K562 (cell line): ENCODE data around the gene OMP. TPM values are rescaled to one million over a fixed set of nuclear protein-coding genes. Genes with fewer than 3 reads are reported as not detected.

Experiments
- ATAC-seq: fragments of 200-7000 bp; cut with Tn5 transposase; 3 replicates; pipeline ENCODE4 v1.9.1; 2020; ENCODE audit warnings: moderate library complexity
- BruUV-seq: library from RNA; stranded (reverse); fragments of 400-500 nt; replicated peaks from 2 replicates; lab custom pipeline; 2021; lab: Mats Ljungman, UMichigan
- CTCF ChIA-PET: fragments of 300-600 bp; formaldehyde crosslinking; extraction: SDS; loops from one replicate; lab custom pipeline; 2021; ENCODE audit warnings: low intra/inter-chr PET ratio; lab: Yijun Ruan, JAX
- POLR2A ChIA-PET: fragments of 300-600, 350-650 bp; sonication (Branson Sonifier 250); formaldehyde crosslinking; extraction: SDS; loops from one replicate; lab custom pipeline; 2021; ENCODE audit warnings: antibody characterized with exemption, inconsistent platforms; lab: Yijun Ruan, JAX
- DNase-seq, 4 experiments: peaks; one replicate each; pipeline versions ENCODE4 v3.0.0 to v3.0.0-alpha.2; 2011 to 2018; ENCODE audit warnings: low spot score in 3 of 4, mixed read lengths in 3 of 4; ENCODE audit errors: extremely low read depth in 1 of 4
- FAIRE-seq: peaks from 2 replicates; lab custom pipeline; 2011; peaks lifted over from hg19 to GRCh38; lab: Jason Lieb, UNC
- H2AFZ ChIP-seq: 2 replicates; pipeline ENCODE4 v1.6.0; 2011; ENCODE audit warnings: low read depth, low read length, control low read depth, inconsistent platforms
- H3K27ac ChIP-seq: fragments of 200-600 bp; 3 replicates; pipeline ENCODE4 v1.8.0; 2011; ENCODE audit warnings: low read depth, mild to moderate bottlenecking, control low read depth, inconsistent platforms, low read length, moderate library complexity, mixed read lengths; ENCODE audit errors: extremely low read depth
- H3K27me3 ChIP-seq, 2 experiments: fragments of 300-600 bp in 1 of 2; 2 replicates in 1 of 2; 3 replicates in 1 of 2; pipeline versions ENCODE4 v1.6.0 to v1.8.0; 2011; ENCODE audit warnings: inconsistent platforms in 2 of 2, low read length in 2 of 2, mild to moderate bottlenecking in 1 of 2, mixed read lengths in 1 of 2, moderate library complexity in 1 of 2; ENCODE audit not compliant: control insufficient read depth in 2 of 2, insufficient read depth in 2 of 2
- H3K36me3 ChIP-seq: fragments of 300-600 bp; 3 replicates; pipeline ENCODE4 v1.8.0; 2011; ENCODE audit warnings: mild to moderate bottlenecking, low read length, inconsistent platforms; ENCODE audit not compliant: control insufficient read depth, insufficient read depth
- H3K4me1 ChIP-seq, 2 experiments: fragments of 200-600 bp in 1 of 2; replicated peaks in 1 of 2; 2 replicates in 1 of 2; 3 replicates in 1 of 2; pipeline versions ENCODE4 v1.5.1 to v1.8.0; 2011; ENCODE audit warnings: inconsistent platforms in 2 of 2, low read length in 2 of 2, mild to moderate bottlenecking in 1 of 2, mixed read lengths in 1 of 2, moderate library complexity in 1 of 2; ENCODE audit not compliant: control insufficient read depth in 2 of 2, insufficient read depth in 2 of 2
- H3K4me2 ChIP-seq: 2 replicates; pipeline ENCODE4 v1.6.1; 2011; ENCODE audit warnings: low read length, control low read depth, inconsistent platforms, mixed read lengths; ENCODE audit not compliant: insufficient read depth
- H3K4me3 ChIP-seq: fragments of 200-600 bp; sonication (generic), shearing (Covaris generic); 2 replicates; pipeline ENCODE4 v1.5.1; 2016; ENCODE audit warnings: control low read depth, inconsistent platforms
- H3K79me2 ChIP-seq: fragments of 200-600 bp; 3 replicates; pipeline ENCODE4 v1.8.0; 2011; ENCODE audit warnings: low read length, inconsistent platforms; ENCODE audit not compliant: control insufficient read depth, insufficient read depth
- H3K9ac ChIP-seq, 2 experiments: 2 replicates each; pipeline versions ENCODE4 v1.6.0 to v1.6.1; 2011; ENCODE audit warnings: low read depth in 2 of 2, low read length in 2 of 2, control low read depth in 1 of 2, inconsistent platforms in 1 of 2, mild to moderate bottlenecking in 1 of 2, mixed read lengths in 1 of 2; ENCODE audit not compliant: insufficient read depth in 1 of 2
- H3K9me1 ChIP-seq: one replicate; pipeline ENCODE4 v1.6.0; 2011; ENCODE audit warnings: inconsistent platforms, mild to moderate bottlenecking, low read length, moderate library complexity; ENCODE audit not compliant: control insufficient read depth, insufficient read depth
- H3K9me3 ChIP-seq: replicated peaks from 2 replicates; pipeline ENCODE4 v1.5.1; 2011; ENCODE audit warnings: low read depth, low read length, inconsistent platforms; ENCODE audit not compliant: control insufficient read depth, insufficient read depth
- H4K20me1 ChIP-seq: replicated peaks from 2 replicates; pipeline ENCODE4 v1.6.1; 2011; ENCODE audit warnings: low read length, inconsistent platforms, mixed read lengths; ENCODE audit not compliant: control insufficient read depth, insufficient read depth
- CGGBP1 ChIP-seq: fragments of 250-450 bp; sonication (Bioruptor Pico); IDR thresholded peaks from 2 replicates; pipeline ENCODE4 v1.9.0; 2021; ENCODE audit warnings: mild to moderate bottlenecking
- CHCHD3 ChIP-seq: fragments of 250-450 bp; sonication (Bioruptor Pico); IDR thresholded peaks from 2 replicates; pipeline ENCODE4 v2.1.2; 2022; ENCODE audit warnings: mild to moderate bottlenecking
- CTBP1 ChIP-seq: fragments of 450-650 bp; IDR thresholded peaks from 2 replicates; pipeline ENCODE4 v1.6.1; 2016; ENCODE audit warnings: borderline replicate concordance
- DPF2 ChIP-seq: fragments of 450-650 bp; IDR thresholded peaks from 2 replicates; pipeline ENCODE4 v1.6.1; 2016
- ETV5 ChIP-seq: sonication (generic); formaldehyde crosslinking; IDR thresholded peaks from 2 replicates; pipeline ENCODE4 v1.4.0; 2020; ENCODE audit warnings: low read depth, mild to moderate bottlenecking, missing genetic modification reagents
- FOXJ2 ChIP-seq: fragments of 200-800 bp; sonication (Bioruptor generic); IDR thresholded peaks from 2 replicates; pipeline ENCODE4 v1.6.1; 2016; ENCODE audit warnings: missing genetic modification characterization, missing compliant biosample characterization
- IRF9 ChIP-seq: fragments of 450-650 bp; IDR thresholded peaks from 2 replicates; pipeline ENCODE4 v1.6.1; 2016; ENCODE audit warnings: missing biosample characterization, missing genetic modification characterization
- PREB ChIP-seq: sonication (generic); formaldehyde crosslinking; IDR thresholded peaks from 2 replicates; pipeline ENCODE4 v1.8.1; 2023; ENCODE audit warnings: mild to moderate bottlenecking, missing genetic modification reagents
- ZBTB2 ChIP-seq: fragments of 450-650 bp; IDR thresholded peaks from 2 replicates; pipeline ENCODE4 v1.6.1; 2016; ENCODE audit warnings: antibody characterized with exemption
- ZNF12 ChIP-seq: sonication (generic); formaldehyde crosslinking; IDR thresholded peaks from 2 replicates; pipeline ENCODE4 v1.4.0; 2020; ENCODE audit warnings: mild to moderate bottlenecking, missing genetic modification reagents
- ZNF23 ChIP-seq: fragments of 250-450 bp; sonication (Bioruptor Pico); IDR thresholded peaks from 2 replicates; pipeline ENCODE4 v1.4.0; 2020; ENCODE audit warnings: mild to moderate bottlenecking
- ZNF41 ChIP-seq: fragments of 250-450 bp; sonication (Bioruptor Pico); conservative IDR thresholded peaks from 2 replicates; pipeline ENCODE4 v1.4.0; 2020; ENCODE audit warnings: mild to moderate bottlenecking
- ZZZ3 ChIP-seq: fragments of 450-650 bp; IDR thresholded peaks from 2 replicates; pipeline ENCODE4 v1.6.1; 2016; ENCODE audit warnings: antibody characterized with exemption, mild to moderate bottlenecking, moderate library complexity
- WGBS: fragments of 100-300 bp; shearing (Covaris generic); methylation state at CpG from one replicate; pipeline ENCODE4 v1.1.6; 2016; ENCODE audit warnings: low coverage, mixed read lengths; ENCODE audit not compliant: insufficient coverage; ENCODE audit errors: missing lambda C conversion rate; 5-methylcytosine and 5-hydroxymethylcytosine counted together
- in situ Hi-C: fragments of 300-500 bp; cut with MboI; formaldehyde crosslinking; loops from 4 replicates; pipeline ENCODE4 v1.15.0; 2018; ENCODE audit warnings: inconsistent platforms, mixed read lengths
- intact Hi-C: fragments of 100-400 bp; cut with micrococcal nuclease; formaldehyde crosslinking; loops from 2 replicates; pipeline ENCODE4 v1.14.2; 2022
- polyA plus RNA-seq, 8 experiments: library from polyadenylated mRNA; depleted of rRNA in 4 of 8; stranded (reverse) in 5 of 8; unstranded in 3 of 8; fragments of >200 nt; fragmentation: Nextera tagmentation in 2 of 8; fragmentation: Illumina TruSeq in 1 of 8; extraction: Ambion mirVana in 2 of 8; extraction: Trizol in 1 of 8; gene quantifications; 2 replicates each; pipeline versions ENCODE4 v1.2.1 to v1.2.3, GENCODE V29; 2011 to 2014; ENCODE audit warnings: inconsistent platforms in 1 of 8, missing spikeins in 1 of 8
- total RNA-seq, 7 experiments: library from RNA; depleted of rRNA in 6 of 7; stranded (reverse); fragments of >200 nt in 6 of 7; fragmentation: Illumina TruSeq in 2 of 7; extraction: Trizol in 2 of 7; gene quantifications; 2 replicates each; pipeline versions ENCODE4 v1.2.1 to v1.2.3, GENCODE V29; 2011 to 2021; ENCODE audit warnings: low replicate concordance in 1 of 7

Gene OMP
- total and polyA plus RNA-seq, 9 of the 15 experiments (the other 6 are each of a cell fraction or from before 2014, with no cell fraction given): not detected

- POLR2A ChIA-PET: interaction anchor here (0.6 to 0.7 kb wide), 2 partner anchors 168 to 814 kb away, joined by 3 read pairs; no protein-coding TSS in a partner anchor
- ATAC-seq: no peak
- Histone ChIP-seq H3K27me3 (peaks cover 4 to 66% of the 10 kb centered on the region in 2 experiments), H3K4me1 (peaks cover 4 to 38% of the 10 kb centered on the region in 2 experiments; a peak in 4 of 5 replicates), H3K79me2 (no peaks in the 10 kb centered on the region), H2AFZ (no peak overlapping the region), H3K4me3 (no peak overlapping the region), H4K20me1 (peaks cover 23% of the 10 kb centered on the region), H3K9ac (no peak overlapping the region), H3K27ac (no peak overlapping the region), H3K9me1 (no peaks in the 10 kb centered on the region), H3K36me3 (no peaks in the 10 kb centered on the region; the same call in 2 of the 3 replicates), H3K4me2 (no peak overlapping the region), H3K9me3 (no peaks in the 10 kb centered on the region)
- no peak for FAIRE-seq
- DNase-seq: no peak
- no TSS peak for BruUV-seq
- intact Hi-C loops: no loop called here
- in situ Hi-C loops: no loop called here
- WGBS: 1% methylated on average over 6 of the region's 6 CpGs
- no peak for TF ChIP-seq CHCHD3 (CRISPR knock-in tag)
- TF ChIP-seq PREB (CRISPR knock-in tag): no peak
- TF ChIP-seq CTBP1: no peak
- TF ChIP-seq ZBTB2: no peak
- TF ChIP-seq ETV5 (CRISPR knock-in tag): no peak
- no peak for TF ChIP-seq ZNF12 (CRISPR knock-in tag)
- no peak for TF ChIP-seq CGGBP1
- no peak for TF ChIP-seq FOXJ2 (tag)
- TF ChIP-seq ZNF41: no peak
- no peak for TF ChIP-seq DPF2
- TF ChIP-seq ZZZ3: no peak
- TF ChIP-seq ZNF23: no peak
- no peak for TF ChIP-seq IRF9 (tag)
- CTCF ChIA-PET: no interaction called here
Measured at GRCh38 chr11:77069336-77069968, 33.2 kb upstream of the OMP start.
